Thyroid gland (tissue), 4 donors: ENCODE results near the gene FAM20C.

ENCODE experiments used
- POLR2A ChIP-seq, 2 donors: fragments of 450-650 bp; IDR thresholded peaks; one replicate each; pipeline ENCODE4 v1.6.1; 2017; ENCODE audit warnings: antibody characterized with exemption in 2 of 2, mild to moderate bottlenecking in 2 of 2, moderate library complexity in 1 of 2
- TF ChIP-seq, protein P1 (sequence below), 6 experiments: fragments of 200-600 bp in 3 of 6; fragments of 450-650 bp in 3 of 6; sonication (generic) in 3 of 6; IDR thresholded peaks; one replicate each; pipeline ENCODE4 v1.5.1; 2016 to 2019; ENCODE audit warnings: antibody characterized with exemption in 6 of 6, mild to moderate bottlenecking in 2 of 6, inconsistent platforms in 1 of 6, moderate library complexity in 1 of 6

- TF ChIP-seq, protein P1, sequence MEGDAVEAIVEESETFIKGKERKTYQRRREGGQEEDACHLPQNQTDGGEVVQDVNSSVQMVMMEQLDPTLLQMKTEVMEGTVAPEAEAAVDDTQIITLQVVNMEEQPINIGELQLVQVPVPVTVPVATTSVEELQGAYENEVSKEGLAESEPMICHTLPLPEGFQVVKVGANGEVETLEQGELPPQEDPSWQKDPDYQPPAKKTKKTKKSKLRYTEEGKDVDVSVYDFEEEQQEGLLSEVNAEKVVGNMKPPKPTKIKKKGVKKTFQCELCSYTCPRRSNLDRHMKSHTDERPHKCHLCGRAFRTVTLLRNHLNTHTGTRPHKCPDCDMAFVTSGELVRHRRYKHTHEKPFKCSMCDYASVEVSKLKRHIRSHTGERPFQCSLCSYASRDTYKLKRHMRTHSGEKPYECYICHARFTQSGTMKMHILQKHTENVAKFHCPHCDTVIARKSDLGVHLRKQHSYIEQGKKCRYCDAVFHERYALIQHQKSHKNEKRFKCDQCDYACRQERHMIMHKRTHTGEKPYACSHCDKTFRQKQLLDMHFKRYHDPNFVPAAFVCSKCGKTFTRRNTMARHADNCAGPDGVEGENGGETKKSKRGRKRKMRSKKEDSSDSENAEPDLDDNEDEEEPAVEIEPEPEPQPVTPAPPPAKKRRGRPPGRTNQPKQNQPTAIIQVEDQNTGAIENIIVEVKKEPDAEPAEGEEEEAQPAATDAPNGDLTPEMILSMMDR (IDR thresholded peaks at IDR 0.05): no peak
- TF ChIP-seq POLR2A (IDR thresholded peaks at IDR 0.05): no peak
Observed at GRCh38 chr7:158771-159170, 33.6 kb upstream of the FAM20C start.
